AML-193 (cell line): ENCODE data around the gene ZNF69.
"Not testable (repeated sequence)": the region's sequence is repeated elsewhere in the genome, so short reads cannot be mapped to it uniquely, and the experiment has no call there.

Source experiments
- DNase-seq, 2 experiments: peaks; one replicate each; lab custom pipeline; 2025; lab: John Stamatoyannopoulos, UW

ZNF69 gene

GRCh38 chr19:11894851-11895250 is 7.3 kb downstream of the ZNF69 start:
- DNase-seq: no peak

- no peak for DNase-seq
Observed at GRCh38 chr19:11902228-11902627, 14.6 kb downstream of the ZNF69 start.

GRCh38 chr19:11905928-11906327 is 18.3 kb downstream of the ZNF69 start:
- no peak for DNase-seq

GRCh38 chr19:11911937-11912336 is 24.4 kb downstream of the ZNF69 start:
- not testable (repeated sequence) for DNase-seq

GRCh38 chr19:11914417-11915051 is 27.0 kb downstream of the ZNF69 start:
- DNase-seq: not testable (repeated sequence)

- no peak for DNase-seq
Observed at GRCh38 chr19:11921852-11922495, 34.4 kb downstream of the ZNF69 start.

GRCh38 chr19:11924886-11925650 is 37.5 kb downstream of the ZNF69 start, which contains the start of gene ZNF700:
Gene ZNF700, plus strand, starts transcription at chr19:11925107. Its CDS starts 104 bp downstream, at chr19:11925211.
- DNase-seq: peak; percentile 83 to 89

GRCh38 chr19:11925651-11926187 is 38.1 kb downstream of the ZNF69 start:
- not testable (repeated sequence) for DNase-seq

- no peak for DNase-seq
Observed at GRCh38 chr19:11927227-11927626, 39.6 kb downstream of the ZNF69 start.

GRCh38 chr19:11931051-11931450 is 43.5 kb downstream of the ZNF69 start:
- no peak for DNase-seq

- DNase-seq: no peak
Observed at GRCh38 chr19:11931513-11931912, 43.9 kb downstream of the ZNF69 start.

- not testable (repeated sequence) for DNase-seq
Observed at GRCh38 chr19:11935829-11936228, 48.2 kb downstream of the ZNF69 start.

- DNase-seq: not testable (repeated sequence)
Observed at GRCh38 chr19:11938383-11938782, 50.8 kb downstream of the ZNF69 start.

- not testable (repeated sequence) for DNase-seq
Observed at GRCh38 chr19:11941361-11941887, 53.8 kb downstream of the ZNF69 start.

- no peak for DNase-seq
Observed at GRCh38 chr19:11942008-11942842, 54.6 kb downstream of the ZNF69 start.

GRCh38 chr19:11942843-11943108 is 55.2 kb downstream of the ZNF69 start:
- DNase-seq: no peak

- DNase-seq: no peak
Observed at GRCh38 chr19:11944656-11945055, 57.1 kb downstream of the ZNF69 start.

GRCh38 chr19:11948646-11949045 is 61.1 kb downstream of the ZNF69 start:
- DNase-seq: no peak

- DNase-seq: no peak
Observed at GRCh38 chr19:11949201-11949600, 61.6 kb downstream of the ZNF69 start.

- DNase-seq: not testable (repeated sequence)
Observed at GRCh38 chr19:11949614-11950080, 62.1 kb downstream of the ZNF69 start.

- no peak for DNase-seq
Observed at GRCh38 chr19:11950312-11950711, 62.7 kb downstream of the ZNF69 start.
